Lung (tissue), 12 donors: Measurements from ENCODE around the gene H2AZ1. TPM values are rescaled to one million over a fixed set of nuclear protein-coding genes. Genes with fewer than 3 reads are reported as not detected.

Experiments
- ATAC-seq: fragments of 200-7000 bp; cut with Tn5 transposase; one replicate; pipeline ENCODE4 v1.9.1; 2020; ENCODE audit warnings: moderate number of reproducible peaks; ENCODE audit not compliant: insufficient read depth, low FRiP score
- DNase-seq, 3 donors: peaks; one replicate each; pipeline ENCODE4 v3.0.0-alpha.2; 2013 to 2017
- H3K27ac ChIP-seq, 2 donors: one replicate each; pipeline ENCODE4 v1.5.1; 2013; ENCODE audit warnings: mild to moderate bottlenecking in 2 of 2, moderate library complexity in 2 of 2, control low read depth in 1 of 2, inconsistent platforms in 1 of 2, low read depth in 1 of 2, low read length in 1 of 2
- H3K27me3 ChIP-seq, 3 donors: one replicate each; pipeline ENCODE4 v1.5.1; 2013; ENCODE audit warnings: low read length in 2 of 3; ENCODE audit not compliant: control insufficient read depth in 3 of 3, insufficient read depth in 3 of 3
- H3K36me3 ChIP-seq, 4 donors: one replicate each; pipeline ENCODE4 v1.5.1; 2013; ENCODE audit warnings: low read length in 4 of 4, mild to moderate bottlenecking in 1 of 4, moderate library complexity in 1 of 4; ENCODE audit not compliant: control insufficient read depth in 4 of 4, insufficient read depth in 4 of 4
- H3K4me1 ChIP-seq, 5 donors: one replicate each; pipeline ENCODE4 v1.5.1; 2013; ENCODE audit warnings: low read length in 5 of 5, mild to moderate bottlenecking in 2 of 5, moderate library complexity in 1 of 5; ENCODE audit not compliant: control insufficient read depth in 5 of 5, insufficient read depth in 5 of 5
- H3K4me3 ChIP-seq: one replicate; pipeline ENCODE4 v1.5.1; 2013; ENCODE audit warnings: mild to moderate bottlenecking, control low read depth, moderate library complexity
- H3K9ac ChIP-seq, 2 donors: one replicate each; pipeline ENCODE4 v1.5.1; 2013; ENCODE audit warnings: low read length in 2 of 2, control low read depth in 1 of 2; ENCODE audit not compliant: insufficient read depth in 1 of 2
- H3K9me3 ChIP-seq, 4 donors: one replicate each; pipeline ENCODE4 v1.5.1; 2013; ENCODE audit warnings: low read length in 3 of 4, mild to moderate bottlenecking in 1 of 4, moderate library complexity in 1 of 4; ENCODE audit not compliant: control insufficient read depth in 4 of 4, insufficient read depth in 3 of 4
- CTCF ChIP-seq: IDR thresholded peaks from 2 replicates; pipeline ENCODE4 v1.5.1; 2012; ENCODE audit warnings: mild to moderate bottlenecking; ENCODE audit errors: control extremely low read depth, extremely low read depth
- WGBS, 2 donors: extraction: QIAGEN DNeasy Blood & Tissue Kit; methylation state at CpG; one replicate each; pipeline ENCODE4 v1.1.7; 2013; 5-methylcytosine and 5-hydroxymethylcytosine counted together
- polyA plus RNA-seq, 2 donors: library from polyadenylated mRNA; stranded (reverse); fragments of 200-250 nt; gene quantifications; one replicate each; pipeline ENCODE4 v1.2.1, GENCODE V29; 2013
- total RNA-seq, 2 donors: library from RNA; depleted of rRNA in 1 of 2; stranded (reverse); fragments of >200 nt in 1 of 2; gene quantifications; one replicate each; pipeline ENCODE4 v1.2.1, GENCODE V29; 2014 to 2021
- donor health status: control.
- donor health status: control.
- donor health status: Bipolar disorder and iron deficiency.
- donor health status: healthy.
- donor health status: DM: yes; HTN: yes; CAD: no.

The H2AZ1 gene
- total and polyA plus RNA-seq, 4 donors = 110 to 229 (median 144) TPM

DNA sequence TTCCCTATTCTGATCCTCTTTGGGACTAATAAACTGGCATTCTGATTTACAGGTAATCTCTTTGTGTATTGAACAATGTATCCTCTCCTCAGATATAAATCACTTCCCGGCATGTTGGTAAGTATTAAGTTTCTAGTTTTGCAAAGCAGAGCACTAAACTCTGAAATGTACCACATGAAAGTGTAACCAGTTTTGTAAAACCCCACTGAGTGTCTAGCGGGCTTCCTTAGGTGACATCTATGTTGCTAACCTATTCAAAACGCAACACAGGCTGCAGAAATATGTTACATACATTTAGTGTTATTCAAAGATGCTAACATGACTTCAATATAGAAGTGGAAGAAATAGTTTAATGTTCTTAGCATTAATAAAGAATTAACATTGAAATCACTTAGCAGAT, 28.9 kb downstream of the H2AZ1 start:
- Histone ChIP-seq H3K9ac (no peak overlapping the region), H3K36me3 (peaks cover 3 to 26% (median 23%) of the 10 kb centered on the region in 4 donors), H3K27ac (no peak overlapping the region), H3K9me3 (peaks cover 0 to 4% (median 1%) of the 10 kb centered on the region in 4 donors), H3K4me1 (no peaks in the 10 kb centered on the region), H3K4me3 (no peak overlapping the region), H3K27me3 (no peaks in the 10 kb centered on the region)
- no peak for TF ChIP-seq CTCF
- WGBS, 2 donors = 94 to 100% methylated on average over 3 of the region's 3 CpGs
- ATAC-seq (no peak), DNase-seq (no peak)

DNA sequence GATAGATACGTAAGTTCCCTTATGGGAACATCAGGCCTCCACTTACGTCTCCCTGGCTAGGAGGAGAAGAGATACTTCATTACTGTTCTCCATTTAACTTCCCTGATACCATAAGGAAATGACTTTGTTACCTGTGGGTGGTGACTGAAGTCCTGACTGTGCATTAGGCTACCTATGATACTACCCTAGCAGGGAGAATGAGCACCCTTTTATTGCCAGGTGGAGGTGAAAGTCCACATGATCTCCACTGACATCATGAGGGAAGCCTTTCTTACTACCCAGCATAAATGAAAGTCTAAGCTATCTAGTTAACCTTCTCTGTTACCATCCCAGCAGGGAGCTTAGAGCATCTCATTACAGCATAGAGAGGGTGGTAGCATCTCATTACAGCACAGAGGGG, 31.4 kb downstream of the H2AZ1 start:
- 100% methylated on average over 2 of the region's 2 CpGs for whole genome bisulfite sequencing, 2 donors

GRCh38 chr4:99917575-99917974, 32.5 kb downstream of the H2AZ1 start:
- H3K27me3 ChIP-seq = no peaks in the 10 kb centered on the region
- H3K9ac ChIP-seq = no peak overlapping the region
- no peak for TF ChIP-seq CTCF
- no peak overlapping the region for H3K27ac ChIP-seq
- DNase-seq = no peak
- H3K36me3 ChIP-seq = peaks cover 3 to 37% (median 19%) of the 10 kb centered on the region in 4 donors
- H3K9me3 ChIP-seq = peaks cover 0 to 4% (median 1%) of the 10 kb centered on the region in 4 donors
- no peaks in the 10 kb centered on the region for H3K4me1 ChIP-seq
- no peak for ATAC-seq
- no peak overlapping the region for H3K4me3 ChIP-seq
- 97 to 100% methylated on average over 3 of the region's 3 CpGs for WGBS, 2 donors

More for the DNA sequence above, 31.4 kb downstream of the H2AZ1 start:
- no peak overlapping the region for H3K9ac ChIP-seq
- no peak for ATAC-seq
- H3K27ac ChIP-seq = no peak overlapping the region
- DNase-seq = no peak
- H3K4me1 ChIP-seq = no peaks in the 10 kb centered on the region
- H3K27me3 ChIP-seq = no peaks in the 10 kb centered on the region
- H3K36me3 ChIP-seq = peaks cover 3 to 43% (median 23%) of the 10 kb centered on the region in 4 donors
- no peak for TF ChIP-seq CTCF
- peaks cover 0 to 4% (median 1%) of the 10 kb centered on the region in 4 donors for H3K9me3 ChIP-seq
- H3K4me3 ChIP-seq = no peak overlapping the region

- Histone ChIP-seq H3K27ac (no peak overlapping the region), H3K9me3 (peaks cover 0 to 4% (median 1%) of the 10 kb centered on the region in 4 donors), H3K27me3 (no peaks in the 10 kb centered on the region), H3K36me3 (peaks cover 3 to 34% (median 17%) of the 10 kb centered on the region in 4 donors), H3K4me1 (no peaks in the 10 kb centered on the region), H3K4me3 (no peak overlapping the region), H3K9ac (no peak overlapping the region)
- no peak for TF ChIP-seq CTCF
- no peak for DNase-seq
- 74 to 83% methylated on average over 2 of the region's 2 CpGs for WGBS, 2 donors
- ATAC-seq = no peak
Observed at GRCh38 chr4:99915449-99915848, 34.6 kb downstream of the H2AZ1 start.
